ENCODE data around the gene GRB10.

The GRB10 gene

GRCh38 chr7:50676079-50676478, 106.6 kb downstream of the GRB10 start:
- Histone ChIP-seq H2AK5ac (ENCODE audit: low read length, severe bottlenecking) (no peak overlapping the region), H3K23ac (ENCODE audit: low read length in 2 of 2) (no peak overlapping the region), H2BK120ac (ENCODE audit: low read depth, low read length) (no peak overlapping the region), H3K4ac (ENCODE audit: low read depth in 1 of 2, low read length in 2 of 2) (no peak overlapping the region), H2BK12ac (ENCODE audit: low read length in 2 of 2) (no peak overlapping the region), H3K4me2 (ENCODE audit: low read length, poor library complexity, severe bottlenecking) (no peak overlapping the region), H4K8ac (ENCODE audit: low read length) (no peak overlapping the region), H3K36me3 (ENCODE audit: control insufficient read depth in 1 of 2, insufficient read depth in 2 of 2, low read depth in 1 of 2, low read length in 2 of 2) (peaks cover 31 to 38% of the 10 kb centered on the region in 2 experiments), H3K4me3 (ENCODE audit: insufficient read depth in 1 of 2, low read depth in 1 of 2, low read length in 2 of 2) (no peak overlapping the region), H2AFZ (ENCODE audit: low read depth, low read length) (no peak overlapping the region), H3K9ac (ENCODE audit: low read length) (no peak overlapping the region), H2BK15ac (ENCODE audit: low read depth, poor library complexity, severe bottlenecking) (no peak overlapping the region), H3K9me3 (ENCODE audit: control insufficient read depth, low read length) (no peaks in the 10 kb centered on the region), H3K79me1 (replicated peaks; ENCODE audit: low read length, poor library complexity, severe bottlenecking) (peaks cover 57% of the 10 kb centered on the region), H3K18ac (ENCODE audit: low read depth in 1 of 2, low read length in 2 of 2) (no peak overlapping the region), H3K14ac (ENCODE audit: low read length in 2 of 2) (no peak overlapping the region), H3K27me3 (ENCODE audit: control insufficient read depth in 1 of 2, insufficient read depth in 1 of 2, low read length in 2 of 2) (no peaks in the 10 kb centered on the region), H3K4me1 (ENCODE audit: control insufficient read depth, insufficient read depth, low read depth, low read length) (peaks cover 21% of the 10 kb centered on the region), H2BK5ac (ENCODE audit: low read depth, low read length, poor library complexity, severe bottlenecking) (no peak overlapping the region), H3K27ac (ENCODE audit: low read length, poor library complexity, severe bottlenecking) (no peak overlapping the region), H4K91ac (ENCODE audit: low read length) (no peak overlapping the region)
- no peak for DNase-seq
- WGBS = 91% methylated on average over 2 of the region's 5 CpGs

DNA sequence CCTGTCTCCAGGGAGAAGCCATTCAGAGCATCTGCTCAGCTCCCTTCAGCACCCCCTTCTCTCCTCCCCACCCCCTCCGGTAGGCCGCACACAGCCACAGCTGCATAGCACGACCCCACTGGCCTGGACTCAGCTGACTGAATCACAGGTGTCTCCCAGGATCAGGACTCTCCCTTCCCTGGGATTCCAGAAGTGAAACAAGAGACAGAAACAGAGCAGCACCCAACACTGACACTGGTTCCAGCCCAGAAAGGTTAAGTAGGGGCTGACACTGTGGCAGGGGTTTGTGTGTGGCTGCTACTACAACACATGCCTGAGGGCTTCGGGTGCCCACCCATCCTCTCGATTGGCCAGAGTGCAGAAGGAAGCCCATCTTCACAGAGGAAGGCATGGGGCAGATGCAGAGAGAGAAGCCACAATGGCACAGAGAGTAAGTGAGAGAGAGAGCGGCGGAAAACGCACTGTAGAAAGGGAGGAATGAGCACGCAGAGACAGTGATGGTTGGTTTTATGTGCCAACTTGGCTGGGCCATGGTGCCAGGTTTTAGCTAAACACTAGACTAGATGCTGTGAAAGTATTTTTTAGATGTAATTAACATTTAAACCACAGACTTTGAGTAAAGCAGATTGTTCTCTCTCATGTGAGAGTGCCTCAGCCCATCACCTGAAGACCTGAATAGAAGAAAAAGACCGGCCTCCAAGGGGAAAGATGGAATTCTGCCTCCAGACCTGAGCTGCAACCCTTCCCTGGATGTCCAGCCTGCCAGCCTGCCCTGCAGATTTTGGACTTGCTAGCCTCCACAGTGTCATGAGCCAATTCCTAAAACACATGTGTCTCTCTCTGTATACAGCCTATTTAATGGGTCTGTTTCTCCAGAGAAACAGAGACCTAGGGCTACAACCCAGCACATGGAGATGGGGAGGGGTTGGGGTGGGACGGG, 107.5 kb downstream of the GRB10 start:
- Histone ChIP-seq H3K9me3 (ENCODE audit: control insufficient read depth, low read length) (no peaks in the 10 kb centered on the region), H2AFZ (ENCODE audit: low read depth, low read length) (no peak overlapping the region), H4K91ac (ENCODE audit: low read length) (peak overlapping the region; percentile 18), H3K4me1 (ENCODE audit: control insufficient read depth, insufficient read depth, low read depth, low read length) (peaks cover 21% of the 10 kb centered on the region), H3K4me2 (ENCODE audit: low read length, poor library complexity, severe bottlenecking) (no peak overlapping the region), H2BK120ac (ENCODE audit: low read depth, low read length) (no peak overlapping the region), H2BK5ac (ENCODE audit: low read depth, low read length, poor library complexity, severe bottlenecking) (no peak overlapping the region), H3K27me3 (ENCODE audit: control insufficient read depth in 1 of 2, insufficient read depth in 1 of 2, low read length in 2 of 2) (no peaks in the 10 kb centered on the region), H2BK12ac (ENCODE audit: low read length in 2 of 2) (no peak overlapping the region), H3K36me3 (ENCODE audit: control insufficient read depth in 1 of 2, insufficient read depth in 2 of 2, low read depth in 1 of 2, low read length in 2 of 2) (peaks cover 35 to 41% of the 10 kb centered on the region in 2 experiments), H3K18ac (ENCODE audit: low read depth in 1 of 2, low read length in 2 of 2) (no peak overlapping the region), H2AK5ac (ENCODE audit: low read length, severe bottlenecking) (no peak overlapping the region), H3K27ac (ENCODE audit: low read length, poor library complexity, severe bottlenecking) (no peak overlapping the region), H3K4ac (ENCODE audit: low read depth in 1 of 2, low read length in 2 of 2) (no peak overlapping the region), H4K8ac (ENCODE audit: low read length) (no peak overlapping the region), H3K23ac (ENCODE audit: low read length in 2 of 2) (no peak overlapping the region), H3K4me3 (ENCODE audit: insufficient read depth in 1 of 2, low read depth in 1 of 2, low read length in 2 of 2) (no peak overlapping the region), H3K9ac (ENCODE audit: low read length) (no peak overlapping the region), H3K14ac (ENCODE audit: low read length in 2 of 2) (no peak overlapping the region), H3K79me1 (replicated peaks; ENCODE audit: low read length, poor library complexity, severe bottlenecking) (peaks cover 58% of the 10 kb centered on the region), H2BK15ac (ENCODE audit: low read depth, poor library complexity, severe bottlenecking) (peak overlapping the region; percentile 52)
- no peak for DNase-seq
- WGBS = 91% methylated on average over 11 of the region's 11 CpGs

- Histone ChIP-seq H3K4me1 (ENCODE audit: control insufficient read depth, insufficient read depth, low read depth, low read length) (peaks cover 21% of the 10 kb centered on the region), H3K36me3 (ENCODE audit: control insufficient read depth in 1 of 2, insufficient read depth in 2 of 2, low read depth in 1 of 2, low read length in 2 of 2) (peaks cover 43 to 48% of the 10 kb centered on the region in 2 experiments), H2BK15ac (ENCODE audit: low read depth, poor library complexity, severe bottlenecking) (no peak overlapping the region), H2BK120ac (ENCODE audit: low read depth, low read length) (no peak overlapping the region), H2BK12ac (ENCODE audit: low read length in 2 of 2) (no peak overlapping the region), H3K4me2 (ENCODE audit: low read length, poor library complexity, severe bottlenecking) (no peak overlapping the region), H4K8ac (ENCODE audit: low read length) (no peak overlapping the region), H3K18ac (ENCODE audit: low read depth in 1 of 2, low read length in 2 of 2) (no peak overlapping the region), H3K27ac (ENCODE audit: low read length, poor library complexity, severe bottlenecking) (no peak overlapping the region), H2AK5ac (ENCODE audit: low read length, severe bottlenecking) (no peak overlapping the region), H3K23ac (ENCODE audit: low read length in 2 of 2) (no peak overlapping the region), H3K4ac (ENCODE audit: low read depth in 1 of 2, low read length in 2 of 2) (no peak overlapping the region), H2BK5ac (ENCODE audit: low read depth, low read length, poor library complexity, severe bottlenecking) (no peak overlapping the region), H3K9me3 (ENCODE audit: control insufficient read depth, low read length) (no peaks in the 10 kb centered on the region), H4K91ac (ENCODE audit: low read length) (no peak overlapping the region), H3K27me3 (ENCODE audit: control insufficient read depth in 1 of 2, insufficient read depth in 1 of 2, low read length in 2 of 2) (no peaks in the 10 kb centered on the region), H3K79me1 (replicated peaks; ENCODE audit: low read length, poor library complexity, severe bottlenecking) (peaks cover 64% of the 10 kb centered on the region), H3K14ac (ENCODE audit: low read length in 2 of 2) (no peak overlapping the region), H3K9ac (ENCODE audit: low read length) (no peak overlapping the region), H2AFZ (ENCODE audit: low read depth, low read length) (no peak overlapping the region), H3K4me3 (ENCODE audit: insufficient read depth in 1 of 2, low read depth in 1 of 2, low read length in 2 of 2) (no peak overlapping the region)
- no peak for DNase-seq
- WGBS = 96% methylated on average over 10 of the region's 10 CpGs
Measured at GRCh38 chr7:50674299-50674698, 108.4 kb downstream of the GRB10 start.

DNA sequence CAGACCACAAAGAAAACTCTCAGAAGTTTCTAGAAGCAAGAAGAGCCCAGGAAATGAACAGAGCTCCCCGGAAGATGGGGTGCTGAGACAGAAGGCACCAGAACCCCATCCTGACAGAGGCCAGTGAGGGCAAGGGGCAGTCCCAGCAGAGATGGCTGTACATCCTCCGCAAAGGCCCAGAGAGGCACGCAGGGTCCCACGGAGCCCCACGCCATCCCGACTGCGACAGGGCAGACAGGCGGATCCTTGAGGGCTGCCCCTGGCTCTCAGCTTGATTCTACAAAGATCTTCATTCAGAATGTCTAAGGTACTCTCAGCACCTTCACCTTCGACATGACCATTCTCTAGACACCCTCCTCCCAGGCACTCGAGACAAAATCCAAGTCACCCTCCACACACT, 109.6 kb downstream of the GRB10 start:
- H2AFZ ChIP-seq (ENCODE audit: low read depth, low read length) = no peak overlapping the region
- H3K4ac ChIP-seq (ENCODE audit: low read depth in 1 of 2, low read length in 2 of 2) = no peak overlapping the region
- no peak overlapping the region for H4K91ac ChIP-seq (ENCODE audit: low read length)
- WGBS = 97% methylated on average over 10 of the region's 10 CpGs
- no peak for DNase-seq
- peaks cover 50 to 57% of the 10 kb centered on the region in 2 experiments for H3K36me3 ChIP-seq (ENCODE audit: control insufficient read depth in 1 of 2, insufficient read depth in 2 of 2, low read depth in 1 of 2, low read length in 2 of 2)
- H3K14ac ChIP-seq (ENCODE audit: low read length in 2 of 2) = no peak overlapping the region
- no peaks in the 10 kb centered on the region for H3K9me3 ChIP-seq (ENCODE audit: control insufficient read depth, low read length)
- H3K4me3 ChIP-seq (ENCODE audit: insufficient read depth in 1 of 2, low read depth in 1 of 2, low read length in 2 of 2) = no peak overlapping the region
- H3K27ac ChIP-seq (ENCODE audit: low read length, poor library complexity, severe bottlenecking) = no peak overlapping the region
- no peak overlapping the region for H2AK5ac ChIP-seq (ENCODE audit: low read length, severe bottlenecking)
- H2BK12ac ChIP-seq (ENCODE audit: low read length in 2 of 2) = no peak overlapping the region
- H3K23ac ChIP-seq (ENCODE audit: low read length in 2 of 2) = no peak overlapping the region
- no peak overlapping the region for H2BK15ac ChIP-seq (ENCODE audit: low read depth, poor library complexity, severe bottlenecking)
- H3K9ac ChIP-seq (ENCODE audit: low read length) = no peak overlapping the region
- H3K4me1 ChIP-seq (ENCODE audit: control insufficient read depth, insufficient read depth, low read depth, low read length) = peaks cover 21% of the 10 kb centered on the region
- H3K4me2 ChIP-seq (ENCODE audit: low read length, poor library complexity, severe bottlenecking) = no peak overlapping the region
- H4K8ac ChIP-seq (ENCODE audit: low read length) = no peak overlapping the region
- H2BK120ac ChIP-seq (ENCODE audit: low read depth, low read length) = no peak overlapping the region
- H3K27me3 ChIP-seq (ENCODE audit: control insufficient read depth in 1 of 2, insufficient read depth in 1 of 2, low read length in 2 of 2) = no peaks in the 10 kb centered on the region
- peaks cover 66% of the 10 kb centered on the region for H3K79me1 ChIP-seq (replicated peaks; ENCODE audit: low read length, poor library complexity, severe bottlenecking)
- no peak overlapping the region for H2BK5ac ChIP-seq (ENCODE audit: low read depth, low read length, poor library complexity, severe bottlenecking)
- H3K18ac ChIP-seq (ENCODE audit: low read depth in 1 of 2, low read length in 2 of 2) = no peak overlapping the region

Data from mesenchymal stem cell (in vitro differentiated cells and primary cell).